ENCODE measurements around the gene ZCCHC7. TPM values are rescaled to one million over a fixed set of nuclear protein-coding genes. Genes with fewer than 3 reads are reported as not detected.

The ZCCHC7 gene
- total RNA-seq, 1 donor from 2014 or later: 10.4 TPM

Other genes with a start within 250 kb of the ZCCHC7 start
- gene PAX5, start 86.3 kb upstream of the ZCCHC7 start, total RNA-seq: 0.44 TPM